ENCODE data around the gene TP63. TPM values are rescaled to one million over a fixed set of nuclear protein-coding genes. Genes with fewer than 3 reads are reported as not detected.

TP63 gene
- total RNA-seq, 2 experiments from 2014 or later, result 0.34 to 0.53 TPM

DNA sequence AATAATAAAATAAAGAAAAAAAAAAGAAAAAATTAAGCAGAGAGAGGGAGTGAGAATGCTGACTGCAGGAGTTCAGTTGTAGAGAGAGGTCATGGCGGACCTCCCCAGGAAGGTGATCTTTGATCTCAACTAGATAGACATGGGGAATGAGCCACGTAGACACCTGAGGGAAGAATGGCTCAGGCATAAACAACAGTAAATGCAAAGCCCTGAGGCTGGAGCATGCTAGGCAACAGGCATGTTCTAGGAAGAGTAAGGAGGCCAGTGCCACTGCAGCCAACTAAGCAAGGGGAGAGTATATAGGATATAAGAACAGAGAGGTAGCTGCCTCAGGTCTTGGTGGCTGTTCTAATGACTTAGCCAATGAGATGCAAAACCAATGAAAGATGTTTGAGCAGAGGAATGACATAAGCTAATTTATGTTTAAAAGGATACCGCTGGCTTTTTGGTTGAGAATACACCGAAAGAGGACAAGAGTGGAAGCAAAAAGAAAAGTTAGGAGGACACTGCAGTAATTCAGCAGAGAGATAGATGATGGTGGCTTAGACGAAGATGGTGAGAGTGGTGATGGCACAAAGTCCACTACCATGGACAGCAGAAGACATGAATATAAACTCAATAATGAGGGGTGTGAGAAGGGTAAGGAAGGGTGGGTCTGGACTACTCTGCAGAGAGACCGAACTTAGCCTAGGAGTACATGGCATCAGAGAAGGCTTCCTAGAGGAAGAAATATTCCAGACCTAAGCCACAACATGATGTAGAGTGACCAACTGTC, 314.9 kb downstream of the TP63 start:
- ChIA-PET CTCF (no interaction called here), POLR2A (no interaction called here)
